H1 (cell line): ENCODE measurements around the gene CCPG1. TPM values are rescaled to one million over a fixed set of nuclear protein-coding genes. Genes with fewer than 3 reads are reported as not detected.

Source experiments
- GTF2F1 ChIP-seq: IDR thresholded peaks from 2 replicates; pipeline ENCODE4 v1.6.1; 2012; ENCODE audit warnings: low read depth, low read length, improper control_type of control experiment, borderline replicate concordance
- JUND ChIP-seq: IDR thresholded peaks from 2 replicates; pipeline ENCODE4 v1.6.1; 2011; ENCODE audit warnings: mild to moderate bottlenecking, improper control_type of control experiment, low read length
- RAD21 ChIP-seq, 2 experiments: IDR thresholded peaks in 1 of 2; conservative IDR thresholded peaks in 1 of 2; 2 replicates each; pipeline ENCODE4 v1.6.1; 2011; ENCODE audit warnings: low read depth in 2 of 2, low read length in 2 of 2, improper control_type of control experiment in 1 of 2, inconsistent platforms in 1 of 2, mild to moderate bottlenecking in 1 of 2, moderate library complexity in 1 of 2
- SIRT6 ChIP-seq: IDR thresholded peaks from one replicate; pipeline ENCODE4 v1.7.1; 2012; ENCODE audit warnings: low read length, inconsistent platforms
- TAF7 ChIP-seq: optimal IDR thresholded peaks from 2 replicates; pipeline ENCODE3; 2011; ENCODE audit warnings: low read depth, mild to moderate bottlenecking, inconsistent platforms, low read length, moderate library complexity, borderline replicate concordance
- polyA plus RNA-seq, 7 experiments: library from polyadenylated mRNA; depleted of rRNA in 3 of 7; stranded (reverse) in 5 of 7; unstranded in 2 of 7; fragments of >200 nt in 5 of 7; fragments of 200-250 nt in 2 of 7; gene quantifications; 1 replicate in 5 of 7; 2 replicates in 1 of 7; 4 replicates in 1 of 7; pipeline versions ENCODE4 v1.2.1 to v1.2.3, GENCODE V29; 2011 to 2013; ENCODE audit warnings: missing spikeins in 2 of 7, mixed read lengths in 2 of 7
- total RNA-seq: library from RNA; stranded (reverse); fragmentation: NEBNext Ultra II Directional; extraction: Animal tissue kit (Norgen Biotek cat#: 25700); gene quantifications from 2 replicates; pipeline ENCODE4 v1.2.1, GENCODE V29; 2021
- TF ChIP-seq, protein P1 (sequence below): IDR thresholded peaks from 2 replicates; pipeline ENCODE4 v1.6.1; 2012; ENCODE audit warnings: inconsistent platforms

The CCPG1 gene
- total and polyA plus RNA-seq, 2 of the 8 experiments (the other 6 are each of a cell fraction or from before 2014, with no cell fraction given): 2.3 to 13.2 TPM

DNA sequence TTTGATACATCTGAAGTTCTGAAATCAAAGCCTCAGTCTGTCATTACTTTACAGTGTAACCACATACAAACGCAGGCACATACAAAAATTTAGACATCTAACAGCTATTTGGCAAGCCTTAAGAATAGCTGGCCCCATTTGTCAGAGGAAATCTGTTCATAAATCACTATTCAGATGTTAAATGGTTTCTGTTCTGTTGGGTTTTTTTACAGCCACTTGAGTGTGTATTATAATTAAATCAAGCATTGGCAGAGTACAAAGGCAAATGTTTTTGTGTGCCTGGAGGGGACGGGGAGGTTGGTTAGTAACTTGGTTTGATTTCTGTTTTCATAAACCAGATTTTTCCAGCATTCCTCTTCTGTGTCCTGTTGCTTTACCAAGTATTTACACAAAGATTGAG lies 65.0 kb downstream of the CCPG1 start (continued):
- TF ChIP-seq RAD21 (IDR thresholded peaks at IDR 0.05 in 1 of 2, conservative IDR thresholded peaks at IDR 0.05 in 1 of 2; ENCODE audit: low read depth in 2 of 2, low read length in 2 of 2) (no peak), SIRT6 (no peak), GTF2F1 (no peak), JUND (no peak), TAF7 (no peak)
- TF ChIP-seq, protein P1, sequence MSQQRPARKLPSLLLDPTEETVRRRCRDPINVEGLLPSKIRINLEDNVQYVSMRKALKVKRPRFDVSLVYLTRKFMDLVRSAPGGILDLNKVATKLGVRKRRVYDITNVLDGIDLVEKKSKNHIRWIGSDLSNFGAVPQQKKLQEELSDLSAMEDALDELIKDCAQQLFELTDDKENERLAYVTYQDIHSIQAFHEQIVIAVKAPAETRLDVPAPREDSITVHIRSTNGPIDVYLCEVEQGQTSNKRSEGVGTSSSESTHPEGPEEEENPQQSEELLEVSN: no peak
